ENCODE data around the gene BPGM. TPM values are rescaled to one million over a fixed set of nuclear protein-coding genes. Genes with fewer than 3 reads are reported as not detected.

Gene BPGM
- total RNA-seq, 1 donor from 2014 or later = 11.6 TPM

DNA sequence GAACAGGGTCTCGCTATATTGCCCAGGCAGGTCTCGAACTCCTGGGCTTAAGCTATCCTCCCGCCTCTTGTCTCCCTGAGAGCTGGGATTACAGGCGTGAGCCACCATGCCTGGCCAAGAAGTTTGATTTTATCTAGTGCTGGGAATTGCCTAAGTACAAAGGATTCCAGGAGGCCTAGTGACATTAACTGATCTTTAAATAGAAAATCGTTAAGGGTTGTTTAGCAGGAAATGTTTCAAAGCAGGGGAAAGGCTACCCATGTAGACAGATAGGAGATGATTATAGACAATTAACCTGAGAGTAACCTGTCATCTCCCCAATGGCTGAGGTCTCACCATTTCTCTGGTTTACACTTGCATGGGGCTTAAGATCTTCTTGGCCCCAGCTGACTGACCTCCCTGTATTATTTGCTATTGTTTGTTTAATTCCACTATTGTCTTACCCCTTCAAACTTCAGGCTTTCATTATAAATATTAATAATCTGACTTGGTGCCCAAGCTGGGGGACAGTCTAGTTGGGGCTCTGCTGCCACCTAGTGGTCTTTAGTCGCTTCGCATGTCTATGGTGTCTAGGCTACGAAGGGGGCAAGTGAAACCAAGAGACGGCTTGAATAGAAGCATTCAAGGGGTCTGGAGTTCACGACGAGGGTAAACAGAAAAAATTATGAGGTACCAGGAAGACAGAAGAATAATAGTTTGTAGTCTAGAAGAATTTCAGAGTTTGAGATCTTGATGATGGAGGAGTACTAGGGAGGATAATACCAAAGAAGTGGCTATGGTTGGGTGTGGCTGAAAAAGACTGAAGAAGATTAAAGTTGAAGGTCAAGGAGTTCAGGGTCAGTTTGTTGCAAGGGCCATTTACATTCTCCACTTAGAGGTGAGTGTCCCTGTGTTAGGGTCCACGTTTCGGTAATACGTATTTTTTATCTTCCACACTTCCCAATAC lies 40.4 kb upstream of the BPGM start:
- TF ChIP-seq, protein P1, sequence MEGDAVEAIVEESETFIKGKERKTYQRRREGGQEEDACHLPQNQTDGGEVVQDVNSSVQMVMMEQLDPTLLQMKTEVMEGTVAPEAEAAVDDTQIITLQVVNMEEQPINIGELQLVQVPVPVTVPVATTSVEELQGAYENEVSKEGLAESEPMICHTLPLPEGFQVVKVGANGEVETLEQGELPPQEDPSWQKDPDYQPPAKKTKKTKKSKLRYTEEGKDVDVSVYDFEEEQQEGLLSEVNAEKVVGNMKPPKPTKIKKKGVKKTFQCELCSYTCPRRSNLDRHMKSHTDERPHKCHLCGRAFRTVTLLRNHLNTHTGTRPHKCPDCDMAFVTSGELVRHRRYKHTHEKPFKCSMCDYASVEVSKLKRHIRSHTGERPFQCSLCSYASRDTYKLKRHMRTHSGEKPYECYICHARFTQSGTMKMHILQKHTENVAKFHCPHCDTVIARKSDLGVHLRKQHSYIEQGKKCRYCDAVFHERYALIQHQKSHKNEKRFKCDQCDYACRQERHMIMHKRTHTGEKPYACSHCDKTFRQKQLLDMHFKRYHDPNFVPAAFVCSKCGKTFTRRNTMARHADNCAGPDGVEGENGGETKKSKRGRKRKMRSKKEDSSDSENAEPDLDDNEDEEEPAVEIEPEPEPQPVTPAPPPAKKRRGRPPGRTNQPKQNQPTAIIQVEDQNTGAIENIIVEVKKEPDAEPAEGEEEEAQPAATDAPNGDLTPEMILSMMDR (IDR thresholded peaks at IDR 0.05) = peak; percentile 94
- Mint-ChIP-seq H3K36me3 (ENCODE audit: unreplicated experiment) (no peaks in the 10 kb centered on the region), H3K9me3 (ENCODE audit: unreplicated experiment) (no peaks in the 10 kb centered on the region), H3K27ac (ENCODE audit: unreplicated experiment) (no peak overlapping the region), H3K27me3 (ENCODE audit: unreplicated experiment) (peaks cover 57% of the 10 kb centered on the region), H3K4me1 (ENCODE audit: unreplicated experiment) (peaks cover 3% of the 10 kb centered on the region), H3K4me3 (ENCODE audit: unreplicated experiment) (peak overlapping the region; percentile 29)
- peak; percentile 87 for DNase-seq (ENCODE audit: extremely low spot score, unreplicated experiment)

DNA sequence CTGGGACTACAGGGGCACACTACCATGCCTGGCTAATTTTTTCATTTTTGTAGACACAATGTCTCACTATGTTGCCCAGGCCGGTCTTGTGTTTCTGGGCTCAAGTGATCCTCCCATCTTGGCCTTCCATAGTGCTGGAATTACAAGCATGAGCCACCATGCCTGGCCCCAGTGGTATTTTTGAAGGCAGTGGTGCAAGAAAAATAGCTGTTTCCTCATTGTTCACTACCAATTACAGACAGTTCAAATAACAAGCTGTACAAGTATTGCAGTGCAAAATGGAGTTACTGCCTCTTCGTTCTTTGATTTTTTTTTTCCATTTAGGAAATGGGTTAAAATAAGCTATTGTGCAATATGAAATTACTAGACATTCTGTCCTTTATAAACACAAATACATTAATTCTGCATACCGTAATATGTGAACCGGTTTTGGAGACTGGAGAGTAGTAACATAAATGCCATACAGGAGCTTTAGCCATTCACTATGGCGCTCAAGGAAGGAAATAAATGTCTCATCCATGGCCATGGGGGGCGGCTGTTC lies 35.0 kb upstream of the BPGM start:
- peaks cover 12% of the 10 kb centered on the region for H3K27me3 Mint-ChIP-seq (ENCODE audit: unreplicated experiment)
- TF ChIP-seq, protein P1 (IDR thresholded peaks at IDR 0.05) = no peak
- peaks cover 5% of the 10 kb centered on the region for H3K9me3 Mint-ChIP-seq (ENCODE audit: unreplicated experiment)
- DNase-seq (ENCODE audit: extremely low spot score, unreplicated experiment) = no peak
- no peak overlapping the region for H3K27ac Mint-ChIP-seq (ENCODE audit: unreplicated experiment)
- no peaks in the 10 kb centered on the region for H3K36me3 Mint-ChIP-seq (ENCODE audit: unreplicated experiment)
- no peak overlapping the region for H3K4me3 Mint-ChIP-seq (ENCODE audit: unreplicated experiment)
- H3K4me1 Mint-ChIP-seq (ENCODE audit: unreplicated experiment) = peaks cover 23% of the 10 kb centered on the region

DNA sequence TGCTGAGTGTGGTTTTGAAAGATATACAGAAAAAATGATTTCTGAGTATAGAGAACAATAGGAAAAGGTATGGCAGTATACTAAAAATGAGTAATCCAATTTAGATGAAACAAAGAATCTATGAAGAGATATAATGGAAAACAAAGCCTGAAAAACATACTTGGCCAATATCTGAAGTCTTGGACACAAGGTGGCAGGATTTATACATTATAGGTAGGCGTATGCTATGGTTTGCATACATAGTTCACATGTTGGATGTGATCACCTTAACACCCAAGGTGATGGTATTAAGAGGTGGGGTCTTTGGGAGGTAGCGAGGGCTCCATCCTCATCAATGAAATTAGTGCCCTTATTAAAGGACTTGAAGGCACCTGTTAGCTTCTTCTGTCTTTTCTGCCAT lies 34.5 kb upstream of the BPGM start:
- Mint-ChIP-seq H3K27me3 (ENCODE audit: unreplicated experiment) (peaks cover 7% of the 10 kb centered on the region), H3K36me3 (ENCODE audit: unreplicated experiment) (no peaks in the 10 kb centered on the region), H3K9me3 (ENCODE audit: unreplicated experiment) (peaks cover 5% of the 10 kb centered on the region), H3K4me1 (ENCODE audit: unreplicated experiment) (peaks cover 23% of the 10 kb centered on the region), H3K4me3 (ENCODE audit: unreplicated experiment) (no peak overlapping the region), H3K27ac (ENCODE audit: unreplicated experiment) (no peak overlapping the region)
- DNase-seq (ENCODE audit: extremely low spot score, unreplicated experiment) = no peak
- TF ChIP-seq, protein P1 (IDR thresholded peaks at IDR 0.05) = no peak

DNA sequence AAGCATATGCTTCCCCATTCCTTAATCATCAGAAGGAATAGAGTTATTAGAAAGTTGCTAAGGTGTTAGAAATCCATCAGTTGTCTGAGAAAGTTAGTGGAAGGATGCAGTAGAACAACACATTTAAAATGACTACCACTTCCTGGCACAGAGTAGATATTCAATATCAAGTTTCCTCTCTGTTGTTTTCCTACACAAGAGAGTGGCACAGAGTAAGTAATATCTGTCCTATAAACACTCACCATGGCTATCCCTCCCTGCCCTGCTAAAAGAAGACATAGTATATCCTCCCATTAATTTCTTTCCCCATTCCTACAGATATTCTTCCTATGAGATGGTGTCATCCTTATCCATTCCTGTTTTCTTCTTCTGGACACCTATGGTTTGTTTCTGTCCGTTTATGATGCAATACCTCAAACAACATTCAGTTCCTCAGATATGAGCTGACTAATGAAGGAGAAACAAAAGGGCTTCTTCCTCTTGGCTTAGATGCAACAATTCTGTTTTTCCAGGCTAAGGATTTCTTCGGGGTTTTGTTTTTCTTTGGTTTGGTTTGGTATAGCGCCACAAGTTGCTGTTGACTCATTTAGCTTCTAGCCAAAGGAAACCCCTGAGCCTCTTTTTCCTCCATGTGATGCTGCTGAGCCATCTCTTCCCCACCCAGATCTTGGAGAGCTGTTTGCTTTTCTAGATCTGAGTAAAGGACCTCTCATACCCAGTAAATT lies 32.9 kb upstream of the BPGM start:
- H3K36me3 Mint-ChIP-seq (ENCODE audit: unreplicated experiment) = no peaks in the 10 kb centered on the region
- peak overlapping the region; percentile 92 for H3K27ac Mint-ChIP-seq (ENCODE audit: unreplicated experiment)
- DNase-seq (ENCODE audit: extremely low spot score, unreplicated experiment) = no peak
- TF ChIP-seq, protein P1 (IDR thresholded peaks at IDR 0.05) = no peak
- H3K9me3 Mint-ChIP-seq (ENCODE audit: unreplicated experiment) = peaks cover 5% of the 10 kb centered on the region
- peak overlapping the region; percentile 16 for H3K4me3 Mint-ChIP-seq (ENCODE audit: unreplicated experiment)
- peaks cover 27% of the 10 kb centered on the region for H3K4me1 Mint-ChIP-seq (ENCODE audit: unreplicated experiment)
- no peaks in the 10 kb centered on the region for H3K27me3 Mint-ChIP-seq (ENCODE audit: unreplicated experiment)

DNA sequence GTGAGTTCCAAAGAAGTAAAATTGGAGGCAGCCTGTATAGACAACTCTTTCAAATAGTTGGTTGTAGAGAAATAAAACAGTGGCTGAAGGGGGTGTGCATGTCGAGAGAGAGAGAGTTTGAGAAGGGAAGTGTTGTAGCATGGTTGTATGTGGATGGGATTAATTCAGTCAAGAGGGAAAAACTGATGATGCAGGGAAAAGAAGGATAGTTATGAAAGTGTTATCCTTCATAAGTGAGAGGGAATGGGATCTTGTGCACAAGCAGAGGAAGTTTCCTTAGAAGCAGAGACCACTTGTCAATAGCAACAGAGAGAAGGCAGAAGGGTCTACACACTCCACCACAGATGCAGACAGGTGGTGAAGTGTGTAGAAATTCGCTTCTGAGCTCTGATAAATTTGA lies 30.0 kb upstream of the BPGM start:
- no peak overlapping the region for H3K4me3 Mint-ChIP-seq (ENCODE audit: unreplicated experiment)
- no peak for DNase-seq (ENCODE audit: extremely low spot score, unreplicated experiment)
- H3K27ac Mint-ChIP-seq (ENCODE audit: unreplicated experiment) = no peak overlapping the region
- H3K4me1 Mint-ChIP-seq (ENCODE audit: unreplicated experiment) = peaks cover 46% of the 10 kb centered on the region
- no peaks in the 10 kb centered on the region for H3K27me3 Mint-ChIP-seq (ENCODE audit: unreplicated experiment)
- TF ChIP-seq, protein P1 (IDR thresholded peaks at IDR 0.05) = no peak
- H3K9me3 Mint-ChIP-seq (ENCODE audit: unreplicated experiment) = peaks cover 5% of the 10 kb centered on the region
- H3K36me3 Mint-ChIP-seq (ENCODE audit: unreplicated experiment) = no peaks in the 10 kb centered on the region
